ENCODE measurements around the gene KCNN3.
A peak's percentile ranks its signal among the peaks of the same experiment; 100 is the strongest.

The KCNN3 gene

GRCh38 chr1:154906621-154907081 is 36.6 kb upstream of the KCNN3 start:
- peak; percentile 10 for DNase-seq (ENCODE audit: low read depth)
- TF ChIP-seq MYC (IDR thresholded peaks at IDR 0.05; ENCODE audit: low read depth, low read length) (no peak), POLR2A (IDR thresholded peaks at IDR 0.05; ENCODE audit: extremely low read depth, insufficient read length) (no peak)
- TF ChIP-seq, protein P1, sequence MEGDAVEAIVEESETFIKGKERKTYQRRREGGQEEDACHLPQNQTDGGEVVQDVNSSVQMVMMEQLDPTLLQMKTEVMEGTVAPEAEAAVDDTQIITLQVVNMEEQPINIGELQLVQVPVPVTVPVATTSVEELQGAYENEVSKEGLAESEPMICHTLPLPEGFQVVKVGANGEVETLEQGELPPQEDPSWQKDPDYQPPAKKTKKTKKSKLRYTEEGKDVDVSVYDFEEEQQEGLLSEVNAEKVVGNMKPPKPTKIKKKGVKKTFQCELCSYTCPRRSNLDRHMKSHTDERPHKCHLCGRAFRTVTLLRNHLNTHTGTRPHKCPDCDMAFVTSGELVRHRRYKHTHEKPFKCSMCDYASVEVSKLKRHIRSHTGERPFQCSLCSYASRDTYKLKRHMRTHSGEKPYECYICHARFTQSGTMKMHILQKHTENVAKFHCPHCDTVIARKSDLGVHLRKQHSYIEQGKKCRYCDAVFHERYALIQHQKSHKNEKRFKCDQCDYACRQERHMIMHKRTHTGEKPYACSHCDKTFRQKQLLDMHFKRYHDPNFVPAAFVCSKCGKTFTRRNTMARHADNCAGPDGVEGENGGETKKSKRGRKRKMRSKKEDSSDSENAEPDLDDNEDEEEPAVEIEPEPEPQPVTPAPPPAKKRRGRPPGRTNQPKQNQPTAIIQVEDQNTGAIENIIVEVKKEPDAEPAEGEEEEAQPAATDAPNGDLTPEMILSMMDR (IDR thresholded peaks at IDR 0.05; ENCODE audit: low read depth, low read length) = peak; percentile 22
- TF ChIP-seq, protein P2, sequence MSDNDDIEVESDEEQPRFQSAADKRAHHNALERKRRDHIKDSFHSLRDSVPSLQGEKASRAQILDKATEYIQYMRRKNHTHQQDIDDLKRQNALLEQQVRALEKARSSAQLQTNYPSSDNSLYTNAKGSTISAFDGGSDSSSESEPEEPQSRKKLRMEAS (IDR thresholded peaks at IDR 0.05; ENCODE audit: low read depth, low read length) = no peak
- H3K4me3 ChIP-seq (ENCODE audit: low read depth, low read length) = no peak overlapping the region

DNA sequence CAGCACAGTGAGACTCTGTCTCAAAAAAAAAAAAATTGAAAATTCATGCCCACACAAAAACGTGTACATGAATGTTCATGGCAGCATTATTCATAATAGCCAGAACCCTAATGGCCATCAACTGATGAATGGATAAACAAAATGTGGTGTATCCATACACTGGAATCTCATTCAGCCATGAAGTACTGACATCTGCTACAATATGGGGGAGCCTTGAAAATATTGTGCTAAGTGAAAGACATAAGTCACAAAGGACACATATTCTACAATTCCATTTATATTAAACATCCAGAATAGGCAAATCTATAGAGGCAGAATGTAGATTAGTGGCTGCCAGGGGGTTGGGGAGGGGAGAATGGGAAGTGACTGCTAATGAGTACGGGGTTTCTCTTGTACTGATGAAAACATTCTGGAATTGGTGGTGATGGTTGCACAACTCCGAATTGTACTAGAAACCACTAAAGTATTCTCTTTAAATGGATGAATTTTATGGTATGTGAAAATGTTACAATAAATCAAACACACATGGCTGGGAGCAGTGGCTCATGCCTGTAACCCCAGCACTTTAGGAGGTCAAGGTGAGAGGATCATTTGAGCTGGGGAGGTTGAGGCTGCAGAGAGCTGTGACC is 33.0 kb upstream of the KCNN3 start:
- peak; percentile 9 for DNase-seq (ENCODE audit: low read depth)
- no peak overlapping the region for H3K4me3 ChIP-seq (ENCODE audit: low read depth, low read length)
- TF ChIP-seq, protein P2 (IDR thresholded peaks at IDR 0.05; ENCODE audit: low read depth, low read length) = no peak
- TF ChIP-seq POLR2A (IDR thresholded peaks at IDR 0.05; ENCODE audit: extremely low read depth, insufficient read length) (no peak), MYC (IDR thresholded peaks at IDR 0.05; ENCODE audit: low read depth, low read length) (no peak)
- TF ChIP-seq, protein P1 (IDR thresholded peaks at IDR 0.05; ENCODE audit: low read depth, low read length) = no peak

- DNase-seq (ENCODE audit: low read depth) = no peak
- no peak overlapping the region for H3K4me3 ChIP-seq (ENCODE audit: low read depth, low read length)
- TF ChIP-seq MYC (IDR thresholded peaks at IDR 0.05; ENCODE audit: low read depth, low read length) (no peak), POLR2A (IDR thresholded peaks at IDR 0.05; ENCODE audit: extremely low read depth, insufficient read length) (no peak)
- TF ChIP-seq, protein P1 (IDR thresholded peaks at IDR 0.05; ENCODE audit: low read depth, low read length) = no peak
- TF ChIP-seq, protein P2 (IDR thresholded peaks at IDR 0.05; ENCODE audit: low read depth, low read length) = no peak
These were observed 31.5 kb upstream of the KCNN3 start for GRCh38 chr1:154901591-154901990.

- H3K4me3 ChIP-seq (ENCODE audit: low read depth, low read length) = no peak overlapping the region
- TF ChIP-seq, protein P1 (IDR thresholded peaks at IDR 0.05; ENCODE audit: low read depth, low read length) = no peak
- no peak for TF ChIP-seq POLR2A (IDR thresholded peaks at IDR 0.05; ENCODE audit: extremely low read depth, insufficient read length)
- TF ChIP-seq MYC (IDR thresholded peaks at IDR 0.05; ENCODE audit: low read depth, low read length) = no peak
- TF ChIP-seq, protein P2 (IDR thresholded peaks at IDR 0.05; ENCODE audit: low read depth, low read length) = no peak
- DNase-seq (ENCODE audit: low read depth) = no peak
These were observed 29.0 kb upstream of the KCNN3 start for GRCh38 chr1:154899041-154899440.

- DNase-seq (ENCODE audit: low read depth) = no peak
- TF ChIP-seq, protein P1 (IDR thresholded peaks at IDR 0.05; ENCODE audit: low read depth, low read length) = no peak
- TF ChIP-seq, protein P2 (IDR thresholded peaks at IDR 0.05; ENCODE audit: low read depth, low read length) = no peak
- TF ChIP-seq POLR2A (IDR thresholded peaks at IDR 0.05; ENCODE audit: extremely low read depth, insufficient read length) = no peak
- TF ChIP-seq MYC (IDR thresholded peaks at IDR 0.05; ENCODE audit: low read depth, low read length) = no peak
- no peak overlapping the region for H3K4me3 ChIP-seq (ENCODE audit: low read depth, low read length)
These were observed 26.7 kb upstream of the KCNN3 start for GRCh38 chr1:154896771-154897286.
